GM13977 (cell line): ENCODE results near the gene C17orf113.

Experiments used
- DNase-seq: peaks from one replicate; pipeline ENCODE4 v3.0.0; 2012; ENCODE audit warnings: low spot score
- CTCF ChIP-seq: IDR thresholded peaks from 2 replicates; pipeline ENCODE4 v1.5.1; 2012; ENCODE audit warnings: mild to moderate bottlenecking, control low read depth; ENCODE audit not compliant: insufficient read depth; ENCODE audit errors: extremely low read depth, missing control alignments
- in situ Hi-C: fragments of 300-500 bp; cut with MboI; formaldehyde crosslinking; loops from one replicate; pipeline ENCODE4 v1.12.0; 2022; ENCODE audit warnings: low sequenced_read_pairs, low pct_unique_long_range_greater_than_20kb, mixed read lengths, inconsistent platforms; ENCODE audit not compliant: unreplicated experiment

Gene C17orf113

GRCh38 chr17:42059815-42060214, 9.4 kb upstream of the C17orf113 start:
- in situ Hi-C loops = no loop called here
- no peak for DNase-seq

GRCh38 chr17:42058063-42058462, 7.7 kb upstream of the C17orf113 start:
- DNase-seq = no peak
- TF ChIP-seq CTCF = no peak
- in situ Hi-C loops = no loop called here

More at GRCh38 chr17:42059815-42060214, 9.4 kb upstream of the C17orf113 start:
- TF ChIP-seq CTCF = no peak

GRCh38 chr17:42056635-42057034, 6.2 kb upstream of the C17orf113 start:
- TF ChIP-seq CTCF = no peak
- in situ Hi-C loops = no loop called here

GRCh38 chr17:42055496-42055895, 5.1 kb upstream of the C17orf113 start:
- no peak for DNase-seq
- in situ Hi-C loops = no loop called here
- TF ChIP-seq CTCF = no peak

More at GRCh38 chr17:42056635-42057034, 6.2 kb upstream of the C17orf113 start:
- DNase-seq = no peak

DNA sequence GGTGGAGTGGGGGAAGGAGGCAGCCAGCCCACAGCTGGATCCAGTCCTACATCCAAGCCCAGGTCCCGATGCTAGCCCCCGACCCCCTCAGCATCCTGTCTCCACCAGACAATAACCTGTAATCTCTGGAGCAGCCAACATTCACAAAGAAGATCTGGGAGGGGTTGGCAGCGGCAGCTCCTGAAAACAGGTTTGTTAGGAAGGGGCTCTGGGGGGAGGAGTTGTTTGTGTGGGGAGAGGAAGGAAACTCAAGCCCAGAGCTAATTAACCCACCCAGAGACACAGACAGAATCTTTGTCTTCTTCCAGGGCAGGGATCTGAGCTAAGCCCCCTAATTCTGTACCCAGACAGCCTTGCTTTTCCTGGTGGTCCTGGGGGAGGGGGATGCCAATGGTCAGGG, 4.6 kb upstream of the C17orf113 start:
- in situ Hi-C loops = no loop called here
- TF ChIP-seq CTCF = no peak
- no peak for DNase-seq

- no peak for TF ChIP-seq CTCF
- no peak for DNase-seq
- in situ Hi-C loops = no loop called here
Measured at GRCh38 chr17:42053731-42054500, 3.5 kb upstream of the C17orf113 start.

DNA sequence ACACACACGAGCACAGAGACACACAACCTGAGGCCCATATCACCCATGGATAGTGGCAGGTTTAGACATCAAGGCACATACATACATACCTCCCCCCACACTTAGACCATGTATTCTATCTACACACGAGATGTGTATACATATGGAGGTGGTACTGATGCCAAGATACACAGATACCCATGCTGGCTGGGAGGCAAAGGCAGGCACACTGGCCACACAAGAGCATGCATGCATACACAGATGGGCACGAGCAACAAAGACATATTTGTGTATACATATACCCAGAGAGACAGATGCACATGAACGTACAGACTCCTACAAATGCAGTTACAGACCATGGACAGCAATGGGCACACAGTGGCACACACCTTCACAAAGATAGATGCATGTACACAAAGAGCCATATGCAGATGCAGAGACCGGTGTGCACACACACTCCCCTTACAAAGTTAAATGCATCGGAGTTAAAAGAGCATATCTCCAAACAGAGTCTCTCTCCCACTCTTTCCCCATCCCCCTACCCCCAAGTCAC, 2.0 kb upstream of the C17orf113 start:
- DNase-seq = no peak
- TF ChIP-seq CTCF = no peak
- in situ Hi-C loops = no loop called here
